ENCODE measurements around the gene FOCAD.

The FOCAD gene

DNA sequence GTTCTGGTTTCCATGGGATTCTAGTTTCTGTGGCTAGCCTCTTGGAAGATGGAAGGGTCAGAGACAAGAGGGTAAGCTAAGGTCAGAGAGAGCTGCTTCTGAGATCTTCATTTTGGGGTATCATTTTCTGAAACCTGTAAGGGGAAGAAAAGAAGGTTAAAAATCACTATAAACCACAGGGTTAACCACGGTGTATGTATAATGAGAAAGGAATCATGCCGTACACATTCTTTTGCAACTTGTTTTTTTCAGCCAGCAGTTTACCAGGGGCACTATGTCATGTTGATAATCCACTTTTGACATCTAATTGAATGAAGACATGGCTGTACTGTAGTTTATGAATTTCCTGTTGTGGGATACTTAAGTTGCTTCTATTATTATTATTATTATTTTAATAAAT lies 164.4 kb downstream of the FOCAD start:
- Histone ChIP-seq H3K23ac (ENCODE audit: low read length in 2 of 2) (no peak overlapping the region), H3K4me3 (ENCODE audit: insufficient read depth in 1 of 2, low read depth in 1 of 2, low read length in 2 of 2) (no peak overlapping the region), H3K14ac (ENCODE audit: low read length in 2 of 2) (no peak overlapping the region), H3K9me3 (ENCODE audit: control insufficient read depth, low read length) (no peaks in the 10 kb centered on the region), H2BK120ac (ENCODE audit: low read depth, low read length) (no peak overlapping the region), H3K36me3 (ENCODE audit: control insufficient read depth in 1 of 2, insufficient read depth in 2 of 2, low read depth in 1 of 2, low read length in 2 of 2) (no peaks in the 10 kb centered on the region), H3K27ac (ENCODE audit: low read length, poor library complexity, severe bottlenecking) (no peak overlapping the region), H4K91ac (ENCODE audit: low read length) (no peak overlapping the region), H3K79me1 (replicated peaks; ENCODE audit: low read length, poor library complexity, severe bottlenecking) (no peaks in the 10 kb centered on the region), H2AFZ (ENCODE audit: low read depth, low read length) (no peak overlapping the region), H2BK5ac (ENCODE audit: low read depth, low read length, poor library complexity, severe bottlenecking) (no peak overlapping the region), H3K27me3 (ENCODE audit: control insufficient read depth in 1 of 2, insufficient read depth in 1 of 2, low read length in 2 of 2) (no peaks in the 10 kb centered on the region), H3K9ac (ENCODE audit: low read length) (no peak overlapping the region), H2BK15ac (ENCODE audit: low read depth, poor library complexity, severe bottlenecking) (no peak overlapping the region), H3K4ac (ENCODE audit: low read depth in 1 of 2, low read length in 2 of 2) (no peak overlapping the region), H3K4me2 (ENCODE audit: low read length, poor library complexity, severe bottlenecking) (no peak overlapping the region), H3K4me1 (ENCODE audit: control insufficient read depth, insufficient read depth, low read depth, low read length) (no peaks in the 10 kb centered on the region), H4K8ac (ENCODE audit: low read length) (no peak overlapping the region), H2BK12ac (ENCODE audit: low read length in 2 of 2) (no peak overlapping the region), H2AK5ac (ENCODE audit: low read length, severe bottlenecking) (no peak overlapping the region), H3K18ac (ENCODE audit: low read depth in 1 of 2, low read length in 2 of 2) (no peak overlapping the region)
- WGBS = 67% methylated on average over 2 of the region's 2 CpGs
- DNase-seq = peak; percentile 53

DNA sequence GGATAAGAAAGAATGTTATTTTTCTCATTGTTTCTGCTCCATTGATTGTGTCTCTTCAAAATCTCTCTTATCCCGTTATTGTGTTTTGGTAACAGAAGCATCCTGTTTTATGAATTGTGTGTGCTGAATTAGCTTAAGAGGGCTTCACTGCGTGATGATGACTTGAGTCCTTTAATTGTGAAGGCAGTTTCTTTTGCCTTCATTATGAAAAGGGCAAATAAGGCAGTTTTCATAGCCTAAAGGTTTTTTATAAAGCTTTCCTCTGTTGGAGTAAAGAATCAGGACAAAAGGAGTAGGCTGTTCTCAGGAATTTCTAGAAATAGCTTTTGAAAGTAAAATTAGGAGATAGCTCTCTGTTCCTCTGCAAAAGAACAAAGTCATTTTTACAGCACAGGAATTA lies 169.8 kb downstream of the FOCAD start:
- Histone ChIP-seq H3K27me3 (ENCODE audit: control insufficient read depth in 1 of 2, insufficient read depth in 1 of 2, low read length in 2 of 2) (no peaks in the 10 kb centered on the region), H2BK15ac (ENCODE audit: low read depth, poor library complexity, severe bottlenecking) (no peak overlapping the region), H2AK5ac (ENCODE audit: low read length, severe bottlenecking) (no peak overlapping the region), H3K4me3 (ENCODE audit: insufficient read depth in 1 of 2, low read depth in 1 of 2, low read length in 2 of 2) (no peak overlapping the region), H2AFZ (ENCODE audit: low read depth, low read length) (no peak overlapping the region), H3K9me3 (ENCODE audit: control insufficient read depth, low read length) (peaks cover 17% of the 10 kb centered on the region), H3K18ac (ENCODE audit: low read depth in 1 of 2, low read length in 2 of 2) (no peak overlapping the region), H3K4me2 (ENCODE audit: low read length, poor library complexity, severe bottlenecking) (no peak overlapping the region), H4K8ac (ENCODE audit: low read length) (no peak overlapping the region), H4K91ac (ENCODE audit: low read length) (no peak overlapping the region), H2BK12ac (ENCODE audit: low read length in 2 of 2) (no peak overlapping the region), H3K79me1 (replicated peaks; ENCODE audit: low read length, poor library complexity, severe bottlenecking) (no peaks in the 10 kb centered on the region), H2BK5ac (ENCODE audit: low read depth, low read length, poor library complexity, severe bottlenecking) (no peak overlapping the region), H2BK120ac (ENCODE audit: low read depth, low read length) (no peak overlapping the region), H3K4me1 (ENCODE audit: control insufficient read depth, insufficient read depth, low read depth, low read length) (no peaks in the 10 kb centered on the region), H3K4ac (ENCODE audit: low read depth in 1 of 2, low read length in 2 of 2) (no peak overlapping the region), H3K36me3 (ENCODE audit: control insufficient read depth in 1 of 2, insufficient read depth in 2 of 2, low read depth in 1 of 2, low read length in 2 of 2) (no peaks in the 10 kb centered on the region), H3K14ac (ENCODE audit: low read length in 2 of 2) (no peak overlapping the region), H3K23ac (ENCODE audit: low read length in 2 of 2) (no peak overlapping the region), H3K27ac (ENCODE audit: low read length, poor library complexity, severe bottlenecking) (peak overlapping the region; percentile 70), H3K9ac (ENCODE audit: low read length) (no peak overlapping the region)
- no peak for DNase-seq
- 87% methylated on average over 2 of the region's 2 CpGs for WGBS

DNA sequence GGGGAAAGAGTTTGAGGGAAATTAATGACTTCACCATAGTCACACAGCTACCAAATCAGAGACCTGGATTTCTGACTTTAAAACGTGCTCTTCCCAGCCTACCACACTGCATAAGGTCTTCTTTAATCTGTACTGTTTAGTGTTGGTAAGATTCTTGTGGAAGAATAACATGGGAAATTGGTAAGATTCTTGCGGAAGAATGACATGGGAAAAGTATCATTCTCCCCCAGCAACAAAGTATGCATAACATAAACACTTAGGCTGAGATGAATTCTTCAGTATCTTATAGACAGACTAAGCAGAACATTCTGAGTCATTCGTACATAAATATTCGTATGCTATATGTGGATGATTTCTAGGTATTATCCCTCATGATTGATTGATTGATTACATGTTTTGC lies 170.4 kb downstream of the FOCAD start:
- H3K14ac ChIP-seq (ENCODE audit: low read length in 2 of 2) = no peak overlapping the region
- H3K23ac ChIP-seq (ENCODE audit: low read length in 2 of 2) = no peak overlapping the region
- no peak overlapping the region for H4K8ac ChIP-seq (ENCODE audit: low read length)
- no peaks in the 10 kb centered on the region for H3K79me1 ChIP-seq (replicated peaks; ENCODE audit: low read length, poor library complexity, severe bottlenecking)
- no CpG with 5 or more reads among the region's 4 CpGs for WGBS
- no peak overlapping the region for H3K4ac ChIP-seq (ENCODE audit: low read depth in 1 of 2, low read length in 2 of 2)
- H2BK12ac ChIP-seq (ENCODE audit: low read length in 2 of 2) = no peak overlapping the region
- H3K18ac ChIP-seq (ENCODE audit: low read depth in 1 of 2, low read length in 2 of 2) = no peak overlapping the region
- no peak overlapping the region for H2AFZ ChIP-seq (ENCODE audit: low read depth, low read length)
- H3K27ac ChIP-seq (ENCODE audit: low read length, poor library complexity, severe bottlenecking) = peak overlapping the region; percentile 70
- no peak overlapping the region for H4K91ac ChIP-seq (ENCODE audit: low read length)
- H2BK15ac ChIP-seq (ENCODE audit: low read depth, poor library complexity, severe bottlenecking) = no peak overlapping the region
- H2BK5ac ChIP-seq (ENCODE audit: low read depth, low read length, poor library complexity, severe bottlenecking) = no peak overlapping the region
- no peaks in the 10 kb centered on the region for H3K36me3 ChIP-seq (ENCODE audit: control insufficient read depth in 1 of 2, insufficient read depth in 2 of 2, low read depth in 1 of 2, low read length in 2 of 2)
- peaks cover 17% of the 10 kb centered on the region for H3K9me3 ChIP-seq (ENCODE audit: control insufficient read depth, low read length)
- H2AK5ac ChIP-seq (ENCODE audit: low read length, severe bottlenecking) = no peak overlapping the region
- no peak overlapping the region for H3K4me3 ChIP-seq (ENCODE audit: insufficient read depth in 1 of 2, low read depth in 1 of 2, low read length in 2 of 2)
- no peak overlapping the region for H3K9ac ChIP-seq (ENCODE audit: low read length)
- peak; percentile 81 for DNase-seq
- no peak overlapping the region for H3K4me2 ChIP-seq (ENCODE audit: low read length, poor library complexity, severe bottlenecking)
- H3K4me1 ChIP-seq (ENCODE audit: control insufficient read depth, insufficient read depth, low read depth, low read length) = no peaks in the 10 kb centered on the region
- no peaks in the 10 kb centered on the region for H3K27me3 ChIP-seq (ENCODE audit: control insufficient read depth in 1 of 2, insufficient read depth in 1 of 2, low read length in 2 of 2)
- H2BK120ac ChIP-seq (ENCODE audit: low read depth, low read length) = no peak overlapping the region

DNA sequence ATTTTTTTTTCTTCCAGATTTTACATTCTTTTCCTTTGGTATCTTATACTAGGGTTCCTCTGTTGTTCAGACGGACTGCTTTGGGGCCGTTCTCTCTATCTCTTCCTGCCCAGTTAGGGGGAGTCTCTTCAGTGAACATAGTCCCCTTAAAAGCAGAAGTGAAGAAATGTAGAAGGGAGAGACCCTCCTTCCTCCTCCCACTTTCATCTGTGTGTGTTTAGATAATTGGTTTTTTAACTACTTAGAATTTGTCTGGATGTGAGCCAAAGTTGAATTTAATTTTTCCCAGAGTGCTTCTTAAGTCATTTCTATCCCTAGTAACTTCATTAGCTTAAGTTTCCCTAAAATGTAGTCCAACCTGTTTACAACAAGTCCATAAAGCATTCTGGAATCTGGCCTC lies 179.9 kb downstream of the FOCAD start:
- 40% methylated on average over 2 of the region's 2 CpGs for WGBS
- Histone ChIP-seq H3K4me3 (ENCODE audit: insufficient read depth in 1 of 2, low read depth in 1 of 2, low read length in 2 of 2) (no peak overlapping the region), H3K79me1 (replicated peaks; ENCODE audit: low read length, poor library complexity, severe bottlenecking) (peaks cover 3% of the 10 kb centered on the region), H4K91ac (ENCODE audit: low read length) (no peak overlapping the region), H2AK5ac (ENCODE audit: low read length, severe bottlenecking) (no peak overlapping the region), H3K14ac (ENCODE audit: low read length in 2 of 2) (no peak overlapping the region), H2BK15ac (ENCODE audit: low read depth, poor library complexity, severe bottlenecking) (no peak overlapping the region), H3K4me2 (ENCODE audit: low read length, poor library complexity, severe bottlenecking) (no peak overlapping the region), H2BK120ac (ENCODE audit: low read depth, low read length) (no peak overlapping the region), H3K23ac (ENCODE audit: low read length in 2 of 2) (no peak overlapping the region), H3K4me1 (ENCODE audit: control insufficient read depth, insufficient read depth, low read depth, low read length) (no peaks in the 10 kb centered on the region), H2AFZ (ENCODE audit: low read depth, low read length) (no peak overlapping the region), H3K4ac (ENCODE audit: low read depth in 1 of 2, low read length in 2 of 2) (no peak overlapping the region), H2BK12ac (ENCODE audit: low read length in 2 of 2) (no peak overlapping the region), H3K36me3 (ENCODE audit: control insufficient read depth in 1 of 2, insufficient read depth in 2 of 2, low read depth in 1 of 2, low read length in 2 of 2) (peaks cover 0 to 51% of the 10 kb centered on the region in 2 experiments), H3K18ac (ENCODE audit: low read depth in 1 of 2, low read length in 2 of 2) (no peak overlapping the region), H3K27me3 (ENCODE audit: control insufficient read depth in 1 of 2, insufficient read depth in 1 of 2, low read length in 2 of 2) (no peaks in the 10 kb centered on the region), H3K9ac (ENCODE audit: low read length) (no peak overlapping the region), H3K9me3 (ENCODE audit: control insufficient read depth, low read length) (no peaks in the 10 kb centered on the region), H2BK5ac (ENCODE audit: low read depth, low read length, poor library complexity, severe bottlenecking) (no peak overlapping the region), H3K27ac (ENCODE audit: low read length, poor library complexity, severe bottlenecking) (no peak overlapping the region), H4K8ac (ENCODE audit: low read length) (no peak overlapping the region)
- DNase-seq = no peak
